ENCODE measurements around the gene POLD3.
"Not testable (repeated sequence)": the region's sequence is repeated elsewhere in the genome, so short reads cannot be mapped to it uniquely, and the experiment has no call there.

The POLD3 gene

DNA sequence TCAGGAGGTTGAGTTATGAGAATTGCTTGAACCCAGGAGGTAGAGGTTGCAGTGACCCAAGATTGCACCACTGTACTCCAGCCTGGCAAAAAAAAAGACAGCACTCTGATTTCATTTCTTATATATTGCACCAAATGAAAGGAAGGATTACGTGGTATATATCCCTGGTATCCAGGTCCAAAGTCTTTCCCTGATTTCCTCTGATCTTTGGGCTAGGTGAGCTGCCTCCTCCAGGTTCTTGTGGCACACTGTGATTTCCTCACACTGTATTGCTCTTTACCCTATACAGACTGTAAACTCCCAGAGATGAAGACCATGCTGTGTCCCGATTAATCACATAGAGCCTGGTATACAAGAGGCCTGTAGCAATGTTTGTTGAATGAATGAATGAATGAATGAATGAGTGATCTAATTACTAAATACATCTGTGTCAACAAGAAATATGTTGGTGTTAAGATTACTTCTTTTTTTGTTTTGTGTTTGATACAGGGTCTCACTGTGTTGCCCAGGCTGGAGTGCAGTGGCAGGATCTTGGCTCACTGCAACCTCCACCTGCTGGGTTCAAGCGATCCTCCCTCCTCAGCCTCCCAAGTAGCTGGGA is 9.3 kb upstream of the POLD3 start:
- DNase-seq = no peak

DNA sequence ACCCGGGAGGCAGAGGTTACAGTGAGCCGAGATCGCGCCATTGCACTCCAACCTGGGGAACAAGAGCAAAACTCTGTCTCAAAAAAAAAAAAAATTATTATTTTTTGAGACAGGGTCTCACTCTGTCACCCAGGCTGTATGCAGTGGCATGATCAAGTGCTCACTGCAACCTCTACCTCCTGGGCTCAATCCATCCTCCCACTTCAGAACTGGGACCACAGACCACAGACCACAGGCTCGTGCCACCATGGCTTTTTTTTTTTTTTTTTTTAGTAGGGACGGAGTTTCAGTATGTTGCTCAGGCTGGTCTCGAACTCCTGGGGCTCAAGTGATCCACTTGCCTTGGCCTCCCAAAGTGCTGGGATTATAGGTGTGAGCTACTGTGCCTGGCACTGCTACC is 1.9 kb upstream of the POLD3 start:
- DNase-seq = not testable (repeated sequence)

DNA sequence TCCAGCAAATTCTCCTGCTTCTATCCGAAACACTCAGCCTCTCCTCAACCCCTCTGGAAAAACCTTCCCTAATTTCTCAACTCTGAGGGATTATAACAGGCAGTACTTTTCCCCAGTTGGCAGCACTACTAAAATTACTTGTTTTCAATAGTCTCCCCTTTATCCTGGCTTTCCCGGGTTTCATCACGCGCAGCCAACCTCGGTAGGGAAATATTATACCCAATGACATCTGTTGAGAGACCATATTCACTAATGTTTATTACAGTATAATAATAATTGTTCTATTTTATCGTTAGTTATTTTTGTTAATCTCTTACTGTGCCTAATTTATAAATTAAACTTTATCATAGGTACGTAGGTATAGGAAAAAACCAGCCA is 330 bp upstream of the POLD3 start:
- no peak for DNase-seq

DNA sequence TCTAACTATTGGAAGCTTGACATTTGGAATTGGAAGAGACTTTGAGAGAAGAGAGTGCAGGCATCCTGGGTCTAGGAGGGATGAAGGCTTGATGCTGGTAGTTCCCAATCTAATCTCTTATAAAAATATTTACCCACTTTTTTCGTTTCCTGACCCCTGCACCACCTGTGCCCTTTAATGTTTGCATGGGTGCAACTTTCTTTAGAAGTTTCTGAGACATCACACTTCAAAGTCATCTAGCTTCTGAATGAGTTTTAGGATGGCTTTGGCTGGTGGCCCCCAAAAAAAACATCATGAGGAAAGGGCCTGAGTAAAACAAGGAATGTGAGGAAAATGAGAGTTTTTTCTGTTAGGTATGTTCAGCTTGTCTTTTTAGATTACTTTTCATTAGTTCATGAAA is 1.1 kb downstream of the POLD3 start:
- no peak for DNase-seq

DNA sequence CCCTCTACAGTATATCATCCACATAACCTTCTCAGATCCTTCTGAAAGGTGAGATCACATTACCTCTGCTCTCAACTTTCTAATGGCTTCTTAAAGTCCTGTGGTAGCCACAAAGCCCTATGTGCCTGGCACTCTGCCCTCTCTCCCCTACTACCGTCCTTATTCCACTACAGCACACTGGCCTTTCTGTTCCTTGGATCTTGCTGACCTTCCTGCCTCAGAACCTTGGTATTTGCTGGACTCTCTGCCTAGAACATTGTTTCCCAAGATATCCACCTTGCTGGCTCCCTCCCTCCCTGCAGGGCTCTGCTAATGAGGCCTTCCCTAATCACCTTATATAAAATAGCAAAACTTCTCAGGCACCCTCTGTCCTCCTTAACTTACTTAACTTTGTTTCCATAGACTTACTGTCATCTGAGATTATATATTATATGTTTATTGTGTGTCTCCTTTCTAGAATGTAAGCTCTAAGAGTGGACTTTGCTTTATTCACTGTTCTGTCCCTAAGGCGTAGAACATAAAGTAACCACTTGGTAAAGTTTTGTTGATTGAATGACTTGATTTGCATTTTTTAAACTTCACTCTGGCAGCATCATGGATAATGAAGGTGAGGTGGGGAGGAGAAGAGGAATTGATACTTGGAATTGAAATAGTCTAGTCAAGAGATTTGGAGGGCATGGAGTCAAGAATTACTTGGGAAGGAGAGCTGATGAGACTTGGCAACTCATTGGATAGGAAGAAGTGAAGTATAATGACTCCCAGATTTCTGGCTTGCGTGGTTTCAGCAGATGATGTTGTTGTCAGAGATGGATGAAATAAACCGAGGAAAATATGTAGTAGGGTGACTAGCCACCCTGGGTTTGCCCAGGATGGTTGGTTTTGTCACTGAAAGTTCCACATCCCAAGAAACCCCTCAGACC is 10.5 kb downstream of the POLD3 start:
- DNase-seq = no peak

DNA sequence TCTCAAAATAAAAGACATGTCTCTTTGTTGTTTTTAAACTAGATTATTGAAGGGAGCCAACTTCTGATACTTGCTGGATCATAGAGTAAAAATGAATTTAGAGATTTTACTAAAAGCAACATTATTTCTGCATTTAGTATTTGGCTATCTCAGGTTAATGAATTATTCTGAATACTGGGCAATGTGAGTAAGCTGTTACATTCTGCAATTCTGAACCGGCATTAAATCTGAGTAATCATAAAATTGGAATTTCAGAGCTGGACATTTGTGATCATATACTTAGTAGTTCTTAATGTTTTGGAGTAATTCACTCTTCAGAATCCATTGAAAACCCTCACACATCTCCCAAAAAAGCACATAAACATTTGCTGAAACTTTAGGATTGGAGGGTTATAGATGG is 11.5 kb downstream of the POLD3 start:
- DNase-seq = no peak

DNA sequence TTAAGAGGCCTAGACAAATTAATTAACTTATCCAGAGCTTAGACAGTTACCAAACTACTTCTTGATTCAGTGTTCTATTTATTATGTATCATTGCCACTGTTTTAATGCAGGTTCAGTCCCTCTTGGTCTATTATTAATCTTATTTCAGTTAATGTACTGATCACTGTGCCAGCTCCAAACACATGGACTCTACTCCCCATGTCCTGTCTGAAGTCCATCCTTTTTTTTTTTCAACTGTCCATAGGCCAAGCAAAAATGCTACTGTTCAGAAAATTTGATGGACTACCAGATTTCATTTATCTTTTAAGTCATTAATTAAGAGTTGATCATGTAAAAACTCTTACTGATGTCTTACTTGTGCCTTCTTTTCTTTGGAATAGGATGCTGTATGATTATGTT is 11.9 kb downstream of the POLD3 start:
- DNase-seq = no peak

DNA sequence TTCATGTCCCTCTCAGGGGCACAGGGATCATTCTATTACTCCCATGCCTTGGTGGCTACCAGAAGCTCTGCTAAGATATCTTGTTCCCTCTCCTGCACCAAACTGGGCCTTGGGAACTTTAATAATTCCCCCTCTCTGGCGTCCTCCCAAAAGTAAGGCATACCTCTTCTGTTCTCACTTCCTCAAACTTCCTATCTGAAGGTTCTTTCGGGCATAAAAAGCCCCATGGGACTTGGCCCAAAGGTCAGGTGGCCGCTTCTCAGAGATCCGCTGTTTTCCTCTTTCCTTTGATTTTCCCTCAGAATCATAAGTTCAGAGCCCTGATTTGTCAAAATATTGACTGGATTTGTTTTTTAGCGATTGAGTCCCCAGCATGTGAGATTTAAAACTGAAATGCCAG is 13.0 kb downstream of the POLD3 start:
- no peak for DNase-seq

DNA sequence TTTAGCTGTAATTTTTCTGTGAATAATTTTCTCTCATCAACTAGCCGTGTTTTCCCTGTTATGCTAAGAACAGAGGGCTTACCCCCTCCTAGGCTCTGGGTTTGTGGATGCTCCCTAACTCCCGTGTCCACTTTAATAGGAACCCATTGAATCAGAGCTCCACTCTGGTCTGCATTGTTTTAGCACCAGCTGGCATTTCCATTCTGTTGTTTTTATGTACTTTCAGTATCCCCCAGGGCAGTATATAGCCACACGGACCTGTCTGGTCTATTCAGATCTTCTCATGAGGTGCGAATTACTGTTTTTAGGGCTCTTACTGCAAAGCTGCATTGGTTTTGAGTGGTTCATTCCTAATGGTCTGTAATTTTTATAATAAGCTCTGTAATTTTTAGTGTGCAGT is 16.0 kb downstream of the POLD3 start:
- DNase-seq = no peak

DNA sequence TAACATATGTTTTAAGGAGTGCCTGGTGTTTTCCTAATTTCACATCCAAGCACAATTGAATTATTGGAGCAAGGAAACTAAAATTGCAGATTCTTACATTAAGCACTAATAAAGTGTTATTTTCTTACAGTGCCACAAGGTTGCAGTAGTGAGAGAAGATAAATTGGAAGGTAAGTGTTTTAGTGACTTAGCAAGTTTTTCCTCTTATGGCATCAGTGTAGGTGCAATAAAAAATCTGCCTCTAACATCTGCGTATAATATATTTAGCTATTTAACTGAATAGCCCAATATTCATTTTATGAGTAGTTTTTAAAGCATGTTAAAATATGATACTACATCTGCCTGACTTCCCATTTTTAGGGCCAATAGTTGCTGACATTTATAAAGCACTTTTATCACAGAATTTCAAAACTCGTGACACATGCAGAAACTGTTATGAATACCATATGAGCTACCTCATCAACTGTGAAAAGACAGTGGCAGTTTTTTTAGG is 19.0 kb downstream of the POLD3 start:
- peak; percentile 69 for DNase-seq

DNA sequence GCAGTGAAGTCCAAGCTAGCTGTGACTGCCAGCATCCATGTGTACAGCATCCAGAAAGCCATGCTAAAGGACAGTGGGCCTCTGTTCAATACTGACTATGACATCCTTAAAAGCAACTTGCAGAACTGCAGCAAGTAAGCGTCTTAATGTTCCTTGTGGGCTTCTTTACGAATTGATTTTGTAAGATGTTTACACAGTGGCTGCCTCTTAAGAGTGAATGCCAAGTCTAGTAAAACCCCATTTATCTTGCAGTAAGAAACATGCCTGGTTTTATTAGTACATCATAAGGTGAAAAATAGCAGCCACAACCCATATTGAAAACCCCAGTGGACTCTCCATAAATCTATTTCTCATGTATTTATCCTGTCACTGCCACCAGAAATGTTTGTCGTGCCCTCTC is 20.5 kb downstream of the POLD3 start:
- no peak for DNase-seq

DNA sequence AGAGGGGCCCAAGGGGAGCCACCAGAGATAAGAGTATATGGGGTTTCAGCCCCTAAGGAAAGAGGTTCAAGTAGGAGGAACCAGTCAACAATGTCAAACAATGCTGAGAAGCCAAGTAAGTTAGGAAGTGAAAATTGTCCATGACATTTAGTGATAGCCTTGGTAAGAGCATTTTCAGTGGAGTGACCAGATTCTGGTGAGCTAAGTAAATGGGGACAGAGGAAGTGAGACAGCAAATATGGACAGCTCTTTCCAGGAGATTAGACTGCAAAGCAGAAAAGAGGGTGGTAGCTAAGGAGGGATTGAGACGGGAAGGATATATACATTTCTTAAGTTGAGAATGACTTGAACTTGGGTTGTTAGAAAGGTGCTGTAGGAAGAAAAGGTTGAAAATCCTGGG is 22.9 kb downstream of the POLD3 start:
- DNase-seq = no peak

DNA sequence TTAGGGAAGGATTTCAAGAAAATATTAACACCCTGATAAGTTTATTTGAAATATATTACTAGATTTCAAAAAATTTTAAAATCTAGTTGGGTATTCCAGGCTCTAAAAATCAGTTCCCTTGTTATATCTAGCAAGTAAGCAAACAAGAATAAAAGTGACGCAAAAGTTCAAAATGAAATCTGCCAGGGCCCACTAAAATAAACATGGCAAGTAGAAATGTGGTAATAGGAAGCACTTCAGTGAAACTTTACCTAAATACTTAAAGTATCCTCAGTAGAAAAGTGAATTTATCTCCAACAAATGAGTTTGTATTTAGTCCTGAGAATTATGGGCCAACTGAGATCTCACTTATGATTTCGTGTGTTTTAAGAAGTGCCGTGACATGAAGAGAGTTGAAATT is 23.6 kb downstream of the POLD3 start:
- DNase-seq = no peak

DNA sequence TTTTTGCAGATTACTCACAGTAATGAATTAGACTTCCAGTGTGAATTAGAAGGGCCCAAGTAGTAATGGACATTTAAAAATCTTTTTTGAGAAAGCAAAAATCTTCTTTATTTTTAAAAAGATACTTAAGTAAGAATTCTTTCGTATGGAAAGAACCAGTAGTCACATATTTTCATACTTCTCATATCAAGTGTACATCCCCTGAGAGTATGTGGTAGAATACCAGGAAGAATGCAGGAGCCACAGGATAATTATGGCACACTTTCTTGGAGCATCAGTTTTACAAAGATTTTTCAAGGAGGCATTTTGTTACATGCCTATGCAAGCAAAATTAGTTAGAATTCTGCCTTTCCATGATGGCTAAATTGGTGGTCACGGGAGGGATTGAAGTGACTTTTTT is 28.1 kb downstream of the POLD3 start:
- peak; percentile 53 for DNase-seq

DNA sequence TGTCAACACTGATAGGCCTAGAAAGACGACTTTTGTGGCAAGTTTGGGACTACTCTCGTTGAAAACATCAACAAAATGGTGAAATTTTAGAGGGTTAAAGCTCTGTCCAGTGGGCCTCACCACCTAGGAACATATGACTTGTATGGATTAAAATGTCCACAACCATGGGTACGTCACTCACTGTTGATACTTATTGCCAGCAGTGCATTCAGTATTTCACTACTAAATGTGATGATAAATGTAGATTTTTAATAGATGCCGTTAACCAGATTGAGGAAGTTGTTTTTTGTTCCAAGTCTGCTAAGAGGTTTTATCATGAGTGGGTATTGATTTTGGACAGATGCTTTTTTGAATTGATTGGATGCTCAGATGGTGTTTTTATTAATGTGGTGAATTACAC is 33.7 kb downstream of the POLD3 start:
- DNase-seq = no peak

DNA sequence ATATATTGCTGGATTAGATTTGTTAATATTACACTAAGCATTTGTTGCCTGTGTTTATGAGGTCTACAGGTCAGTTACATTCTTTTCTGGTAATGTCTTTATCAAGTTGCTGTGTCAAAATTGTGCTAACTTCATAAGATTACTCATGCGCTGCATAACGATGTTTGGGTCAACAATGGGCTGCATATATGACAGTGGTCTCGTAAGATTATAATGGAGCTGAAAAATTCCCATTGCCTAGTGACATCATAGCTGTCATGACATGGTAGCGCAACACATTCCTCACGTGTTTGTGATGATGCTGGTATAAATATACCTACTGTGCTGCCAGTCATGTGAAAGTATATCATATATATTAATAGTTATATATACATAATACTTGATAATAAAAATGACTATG is 34.2 kb downstream of the POLD3 start:
- no peak for DNase-seq

DNA sequence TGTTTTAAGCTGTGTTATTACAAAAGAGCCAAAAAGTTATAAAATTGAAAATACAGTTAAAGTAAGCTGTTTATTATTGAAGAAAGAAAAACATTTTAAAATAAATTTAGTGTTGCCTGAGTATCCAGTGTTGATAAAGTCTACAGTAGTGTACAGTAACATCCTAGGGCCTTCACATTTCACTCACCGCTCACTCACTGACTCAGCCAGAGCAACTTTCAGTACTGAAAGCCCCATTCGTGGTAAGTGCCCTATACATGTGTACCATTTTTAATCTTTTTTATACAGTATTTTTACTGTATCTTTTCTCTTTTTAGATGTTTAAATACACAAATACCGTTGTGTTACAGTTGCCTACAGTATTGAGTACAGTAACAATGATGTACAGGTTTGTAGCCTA is 35.0 kb downstream of the POLD3 start:
- DNase-seq = no peak

DNA sequence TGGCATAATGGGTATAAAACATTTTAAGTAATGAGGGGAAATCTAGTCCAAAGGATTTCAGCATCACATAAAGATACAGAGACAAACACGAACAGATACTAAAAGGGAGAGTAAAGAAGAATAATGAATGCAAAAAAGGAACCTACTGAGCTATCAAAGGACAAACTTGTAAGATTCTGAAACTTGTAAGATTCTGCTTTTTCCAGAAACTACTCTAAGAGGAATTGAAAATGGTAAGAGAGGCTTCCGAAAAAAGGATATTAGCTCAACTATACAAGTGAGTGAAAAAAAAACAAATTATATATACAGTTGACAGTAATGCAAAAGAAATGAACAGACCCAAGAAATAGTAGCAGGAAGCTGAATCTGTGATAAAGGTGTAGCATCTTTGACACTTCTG is 37.7 kb downstream of the POLD3 start:
- DNase-seq = no peak

DNA sequence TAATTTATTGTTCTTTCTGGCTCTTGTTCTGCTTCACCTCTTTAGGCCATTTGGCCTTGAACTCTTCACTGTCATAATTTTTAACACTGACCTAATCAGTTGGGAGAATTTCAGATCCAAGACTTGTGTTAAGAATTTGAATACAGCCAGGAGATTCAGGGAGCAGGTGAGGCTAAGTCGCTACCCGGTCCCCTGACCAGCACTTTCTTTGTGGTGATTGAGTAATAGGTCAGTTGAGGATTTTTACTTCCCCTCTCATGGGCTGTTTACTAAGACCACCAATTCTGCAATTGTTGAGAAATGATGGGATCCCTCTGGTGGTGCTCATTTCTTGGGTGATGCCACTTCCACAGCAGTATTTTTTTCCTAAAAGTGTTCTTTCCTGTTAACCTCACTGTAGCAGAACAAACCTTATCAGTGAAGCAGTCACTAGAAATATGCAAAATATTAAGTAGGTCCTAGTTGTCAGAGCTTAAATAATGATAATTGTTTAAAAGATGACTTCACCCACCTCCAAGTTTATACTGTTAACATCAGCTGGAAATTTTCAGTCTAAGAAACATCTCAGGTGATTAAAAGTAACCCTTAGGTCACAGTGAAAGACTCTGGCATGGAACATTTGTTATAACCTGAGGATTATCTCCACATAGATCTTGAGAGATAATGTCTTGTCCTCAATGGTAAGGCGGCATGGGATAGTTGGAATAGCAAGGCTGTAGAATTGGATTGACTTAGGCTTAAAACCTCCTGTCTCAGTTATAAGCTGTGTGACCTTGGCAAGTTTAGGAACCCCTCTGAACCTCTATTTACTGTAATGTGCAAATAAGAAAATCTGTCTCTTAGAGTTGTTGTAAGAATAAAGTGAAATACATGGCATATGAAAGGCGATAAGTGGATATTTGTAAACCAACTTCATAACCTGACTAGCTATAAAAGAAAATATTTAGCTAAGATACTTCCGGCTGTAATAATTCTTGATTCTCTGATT is 41.3 kb downstream of the POLD3 start:
- DNase-seq = no peak

DNA sequence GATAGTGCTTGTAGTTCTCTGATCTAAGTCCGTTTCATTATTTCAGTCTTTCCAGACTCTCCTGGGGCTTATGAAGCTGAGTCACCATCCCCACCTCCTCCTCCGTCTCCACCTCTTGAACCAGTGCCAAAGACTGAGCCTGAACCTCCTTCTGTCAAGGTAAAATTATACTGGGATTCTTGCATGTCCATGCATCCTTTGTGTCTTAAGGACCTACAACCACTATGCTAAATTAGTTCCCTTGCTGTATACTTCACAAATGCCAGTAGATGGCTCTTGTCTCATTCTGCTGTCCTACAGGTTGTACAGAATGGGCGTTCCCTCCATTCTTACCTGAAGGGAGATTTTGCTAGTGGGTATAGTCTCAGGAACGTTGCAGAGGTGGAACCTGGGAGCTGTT is 42.2 kb downstream of the POLD3 start:
- peak; percentile 65 for DNase-seq

DNA sequence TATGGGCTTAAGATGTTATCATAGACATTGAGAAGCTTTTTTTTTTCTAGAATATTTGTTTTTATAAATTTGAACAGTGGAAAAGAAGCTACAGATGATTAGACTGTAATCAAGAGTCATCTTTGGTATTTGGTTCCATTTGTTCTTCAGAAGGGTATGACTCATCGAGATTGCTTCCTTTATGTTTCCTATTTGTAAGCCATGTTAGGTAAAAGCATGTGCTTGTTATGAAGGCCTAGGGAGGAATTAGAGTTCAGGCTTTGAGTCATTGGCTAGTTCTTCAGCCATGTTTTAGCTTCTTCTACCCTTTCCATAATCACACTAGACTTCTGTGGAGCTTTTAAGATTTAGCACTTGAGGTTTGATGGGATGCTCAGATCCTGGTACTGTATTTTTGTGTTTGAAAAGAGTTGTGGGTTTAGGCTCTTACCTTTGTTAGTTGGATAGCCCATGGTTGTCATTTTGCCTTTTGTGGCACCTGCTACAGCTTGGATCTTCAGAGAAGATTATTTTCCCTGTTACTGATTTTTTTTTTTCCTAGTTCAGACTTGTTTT is 44.3 kb downstream of the POLD3 start:
- peak; percentile 88 for DNase-seq

DNA sequence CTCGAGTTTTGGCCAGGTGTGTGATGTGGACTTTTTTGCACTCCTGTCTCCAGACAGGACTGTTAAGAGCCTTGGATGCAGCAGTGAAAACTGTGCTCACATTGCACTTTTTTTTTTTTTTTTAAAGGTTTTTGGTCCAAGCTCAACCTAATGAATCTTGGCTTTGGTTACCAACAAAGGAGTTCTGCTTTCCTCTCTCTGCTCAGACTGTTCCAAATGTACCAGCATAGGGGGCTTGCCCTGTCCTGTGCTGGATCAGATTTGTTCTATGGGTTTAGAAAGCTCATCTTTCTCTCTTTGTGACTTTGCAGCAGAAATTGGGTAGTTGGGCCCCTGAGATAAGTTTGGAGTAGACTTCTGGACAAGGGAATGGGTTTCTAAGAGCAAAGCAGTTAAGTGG is 45.3 kb downstream of the POLD3 start:
- DNase-seq = no peak

DNA sequence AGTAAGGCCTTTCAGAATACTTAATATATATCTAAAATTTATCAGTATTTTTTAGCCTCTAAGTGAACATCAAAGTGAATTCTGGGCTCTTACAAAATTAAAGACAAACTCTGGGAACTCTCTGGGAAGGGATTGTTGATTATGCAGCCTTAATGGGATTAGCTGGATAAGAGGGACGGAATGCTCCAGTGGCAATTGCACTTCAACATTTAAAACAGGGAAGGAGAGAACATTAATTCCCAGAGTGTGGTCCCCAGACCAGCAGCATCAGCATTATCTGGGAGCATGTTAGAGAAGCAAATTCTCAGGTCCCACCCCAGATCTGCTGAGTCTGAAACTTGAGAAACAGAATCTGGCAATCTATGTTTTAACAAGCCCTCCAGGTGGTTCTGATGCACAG is 46.5 kb downstream of the POLD3 start:
- no peak for DNase-seq
